ENCODE data around the gene TECPR2. TPM values are rescaled to one million over a fixed set of nuclear protein-coding genes. Genes with fewer than 3 reads are reported as not detected.

The TECPR2 gene
- total RNA-seq, 1 donor from 2014 or later, result 5.1 TPM

DNA sequence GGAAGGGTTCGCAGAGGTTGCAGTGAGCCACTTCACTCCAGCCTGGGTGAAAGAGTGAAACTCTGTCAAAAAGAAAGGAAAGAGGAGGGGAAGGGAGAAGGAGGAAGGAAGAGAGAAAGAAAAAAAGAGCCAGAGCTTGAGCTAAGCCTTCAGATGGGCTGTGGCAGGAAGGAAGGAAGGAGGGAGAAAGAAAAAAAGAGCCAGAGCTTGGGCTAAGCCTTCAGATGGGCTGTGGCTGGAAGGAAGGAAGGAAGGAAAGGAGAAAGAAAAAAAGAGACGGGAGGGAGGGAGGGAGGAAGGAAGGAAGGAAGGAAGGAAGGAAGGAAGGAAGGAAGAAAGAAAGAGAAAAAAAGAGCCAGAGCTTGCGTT, 160.4 kb downstream of the TECPR2 start:
- TF ChIP-seq, protein P1, sequence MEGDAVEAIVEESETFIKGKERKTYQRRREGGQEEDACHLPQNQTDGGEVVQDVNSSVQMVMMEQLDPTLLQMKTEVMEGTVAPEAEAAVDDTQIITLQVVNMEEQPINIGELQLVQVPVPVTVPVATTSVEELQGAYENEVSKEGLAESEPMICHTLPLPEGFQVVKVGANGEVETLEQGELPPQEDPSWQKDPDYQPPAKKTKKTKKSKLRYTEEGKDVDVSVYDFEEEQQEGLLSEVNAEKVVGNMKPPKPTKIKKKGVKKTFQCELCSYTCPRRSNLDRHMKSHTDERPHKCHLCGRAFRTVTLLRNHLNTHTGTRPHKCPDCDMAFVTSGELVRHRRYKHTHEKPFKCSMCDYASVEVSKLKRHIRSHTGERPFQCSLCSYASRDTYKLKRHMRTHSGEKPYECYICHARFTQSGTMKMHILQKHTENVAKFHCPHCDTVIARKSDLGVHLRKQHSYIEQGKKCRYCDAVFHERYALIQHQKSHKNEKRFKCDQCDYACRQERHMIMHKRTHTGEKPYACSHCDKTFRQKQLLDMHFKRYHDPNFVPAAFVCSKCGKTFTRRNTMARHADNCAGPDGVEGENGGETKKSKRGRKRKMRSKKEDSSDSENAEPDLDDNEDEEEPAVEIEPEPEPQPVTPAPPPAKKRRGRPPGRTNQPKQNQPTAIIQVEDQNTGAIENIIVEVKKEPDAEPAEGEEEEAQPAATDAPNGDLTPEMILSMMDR (conservative IDR thresholded peaks at IDR 0.05; ENCODE audit: low read depth, low read length), result no peak
- DNase-seq (ENCODE audit: low read depth), result no peak
- no peak overlapping the region for H3K4me3 ChIP-seq (ENCODE audit: low read depth, low read length)

- DNase-seq (ENCODE audit: low read depth), result no peak
- TF ChIP-seq, protein P1 (conservative IDR thresholded peaks at IDR 0.05; ENCODE audit: low read depth, low read length), result no peak
- peak overlapping the region; percentile 76 for H3K4me3 ChIP-seq (ENCODE audit: low read depth, low read length)
Observed at GRCh38 chr14:102523569-102524450, 161.1 kb downstream of the TECPR2 start.

DNA sequence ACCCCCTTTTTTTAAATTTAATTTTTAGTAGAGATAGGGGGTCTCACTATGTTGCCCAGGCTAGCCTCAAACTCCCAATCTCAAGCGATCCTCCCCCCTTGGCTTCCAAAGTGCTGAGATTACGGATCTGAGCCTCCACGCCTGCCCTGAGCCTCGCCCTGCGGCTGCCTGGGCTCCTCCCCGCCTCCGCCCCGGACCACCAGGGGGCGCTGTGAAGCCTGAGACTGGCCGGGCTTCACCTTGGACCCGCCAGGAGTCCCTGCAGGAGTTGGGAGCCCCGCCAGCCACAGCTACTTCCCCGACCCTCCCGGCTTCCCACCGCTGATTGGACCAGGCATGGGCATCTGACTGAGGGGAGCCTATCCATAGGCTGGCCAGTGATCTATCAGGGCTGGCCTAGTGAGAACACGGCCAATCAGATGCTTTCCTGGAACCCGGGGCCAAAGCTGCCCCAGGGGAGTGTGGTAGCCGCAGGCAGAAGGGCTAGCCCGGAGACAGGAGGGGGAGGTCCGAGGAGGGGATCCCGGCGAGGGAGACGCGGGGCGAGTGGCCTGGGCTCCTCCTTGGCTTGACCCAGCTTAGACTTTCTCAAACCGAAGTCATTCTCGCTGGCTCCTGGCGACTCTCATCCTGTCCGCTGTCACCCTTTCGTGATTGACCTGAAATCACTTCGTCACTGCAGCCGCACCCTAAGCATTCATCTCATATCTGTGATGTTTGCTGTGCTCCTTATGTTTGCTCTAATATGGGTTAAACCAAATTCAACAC, 161.9 kb downstream of the TECPR2 start:
- H3K4me3 ChIP-seq (ENCODE audit: low read depth, low read length), result peak overlapping the region; percentile 76
- TF ChIP-seq, protein P1 (conservative IDR thresholded peaks at IDR 0.05; ENCODE audit: low read depth, low read length), result peak; percentile 91
- peak; percentile 81 for DNase-seq (ENCODE audit: low read depth)

DNA sequence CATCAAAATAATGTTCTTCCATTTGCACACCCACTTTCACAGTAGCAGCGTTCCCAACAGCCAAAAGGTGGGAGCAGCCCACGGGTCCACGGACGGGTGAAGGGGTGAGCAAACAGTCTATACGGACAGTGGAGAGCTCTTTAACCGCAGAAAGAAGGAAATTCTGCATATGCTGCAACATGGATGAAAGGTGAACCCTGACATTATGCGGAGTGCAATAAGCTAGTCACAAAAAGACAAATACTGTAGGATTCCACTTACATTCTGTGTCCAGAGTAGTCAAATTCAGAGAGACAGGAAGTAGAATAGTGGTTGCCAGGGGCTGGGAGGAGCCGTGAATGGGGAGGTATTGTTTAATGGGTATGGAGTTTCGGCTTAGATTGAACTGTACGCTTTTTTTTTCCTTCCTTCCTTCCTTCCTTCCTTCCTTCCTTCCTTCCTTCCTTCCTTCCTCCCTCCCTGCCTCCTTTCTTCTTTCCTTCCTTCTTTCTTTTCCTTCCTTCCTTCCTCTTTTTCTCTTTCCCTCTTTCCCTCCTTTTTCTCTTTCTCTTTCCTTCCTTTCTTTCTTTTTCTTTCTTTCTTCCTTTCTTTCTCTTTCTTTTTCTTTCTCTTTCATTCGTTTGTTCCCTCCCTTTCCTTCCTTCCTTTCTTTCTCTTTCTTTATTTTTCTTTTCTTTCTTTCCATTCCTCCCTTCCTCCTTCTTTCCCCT, 162.6 kb downstream of the TECPR2 start:
- H3K4me3 ChIP-seq (ENCODE audit: low read depth, low read length), result peak overlapping the region; percentile 76
- TF ChIP-seq, protein P1 (conservative IDR thresholded peaks at IDR 0.05; ENCODE audit: low read depth, low read length), result no peak
- DNase-seq (ENCODE audit: low read depth), result peak; percentile 13

DNA sequence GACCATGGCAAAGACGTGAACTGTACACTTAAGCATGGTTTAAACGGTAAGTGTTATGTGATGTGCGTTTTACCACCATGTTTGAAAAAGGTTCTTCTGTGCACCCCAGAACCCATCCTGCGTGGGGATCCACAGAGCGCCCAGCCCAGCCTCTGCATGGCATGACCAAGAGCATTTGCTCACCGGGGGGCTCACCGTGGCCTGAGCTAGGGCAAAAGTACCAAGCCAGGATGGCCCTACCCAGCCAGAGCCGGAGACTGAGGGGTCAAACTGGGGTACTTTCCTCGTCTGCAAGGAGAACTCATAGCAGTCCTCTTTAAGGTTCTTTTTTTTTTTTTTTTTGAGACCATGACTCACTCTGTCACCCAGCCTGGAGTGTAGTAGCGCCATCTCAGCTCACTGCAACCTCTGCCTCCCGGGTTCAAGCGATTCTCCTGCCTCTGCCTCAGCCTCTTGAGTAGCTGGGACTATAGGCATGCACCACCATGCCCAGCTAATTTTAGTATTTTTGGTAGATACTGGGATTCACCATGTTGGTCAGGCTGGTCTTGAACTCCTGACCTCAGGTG, 163.3 kb downstream of the TECPR2 start:
- H3K4me3 ChIP-seq (ENCODE audit: low read depth, low read length), result peak overlapping the region; percentile 76
- TF ChIP-seq, protein P1 (conservative IDR thresholded peaks at IDR 0.05; ENCODE audit: low read depth, low read length), result no peak
- DNase-seq (ENCODE audit: low read depth), result no peak

GRCh38 chr14:102528431-102529170, 165.9 kb downstream of the TECPR2 start:
- DNase-seq (ENCODE audit: low read depth), result no peak
- TF ChIP-seq, protein P1 (conservative IDR thresholded peaks at IDR 0.05; ENCODE audit: low read depth, low read length), result no peak
- no peak overlapping the region for H3K4me3 ChIP-seq (ENCODE audit: low read depth, low read length)

Data from epithelial cell of proximal tubule (primary cell).